H1 (cell line): ENCODE measurements around the gene MMP27. TPM values are rescaled to one million over a fixed set of nuclear protein-coding genes. Genes with fewer than 3 reads are reported as not detected.

Source experiments
- CTCF ChIA-PET: fragments of 300-600 bp; sonication (Branson Sonifier 250); formaldehyde crosslinking; loops from one replicate; lab custom pipeline; 2021; ENCODE audit not compliant: partially characterized antibody; lab: Charles Lee
- POLR2A ChIA-PET: fragments of 300-600 bp; sonication (Branson Sonifier 250); formaldehyde crosslinking; loops from one replicate; lab custom pipeline; 2021; ENCODE audit warnings: inconsistent platforms; ENCODE audit not compliant: partially characterized antibody; lab: Charles Lee
- DNase-seq, 2 experiments: peaks; one replicate each; pipeline versions ENCODE4 v3.0.0 to v3.0.0-alpha.2; 2010 to 2022; ENCODE audit warnings: low spot score in 2 of 2, low read depth in 1 of 2, mixed read lengths in 1 of 2
- FAIRE-seq: peaks from 2 replicates; lab custom pipeline; 2011; peaks lifted over from hg19 to GRCh38; lab: Jason Lieb, UNC
- H2AFZ ChIP-seq: 2 replicates; pipeline ENCODE4 v1.8.1; 2012; ENCODE audit warnings: low read length, inconsistent platforms
- H2AK5ac ChIP-seq: 2 replicates; pipeline ENCODE4 v1.6.1; 2013; ENCODE audit warnings: low read depth, low read length
- H2BK120ac ChIP-seq: replicated peaks from 2 replicates; pipeline ENCODE3; 2013; ENCODE audit warnings: low read depth, low read length, inconsistent platforms
- H2BK12ac ChIP-seq: 2 replicates; pipeline ENCODE4 v1.6.1; 2013; ENCODE audit warnings: low read depth, low read length
- H2BK15ac ChIP-seq: 2 replicates; pipeline ENCODE4 v1.6.1; 2013; ENCODE audit warnings: low read length
- H2BK20ac ChIP-seq: 2 replicates; pipeline ENCODE4 v1.6.1; 2013; ENCODE audit warnings: low read length
- H2BK5ac ChIP-seq: 2 replicates; pipeline ENCODE4 v1.6.1; 2013; ENCODE audit warnings: low read depth, low read length
- H3K14ac ChIP-seq: 2 replicates; pipeline ENCODE4 v1.6.1; 2013; ENCODE audit warnings: inconsistent platforms; ENCODE audit not compliant: insufficient read length
- H3K18ac ChIP-seq: 2 replicates; pipeline ENCODE4 v1.6.1; 2013; ENCODE audit warnings: low read length; ENCODE audit errors: extremely low read depth
- H3K23ac ChIP-seq: 2 replicates; pipeline ENCODE4 v1.6.1; 2013; ENCODE audit warnings: inconsistent platforms; ENCODE audit not compliant: insufficient read length
- H3K23me2 ChIP-seq: 2 replicates; pipeline ENCODE4 v1.6.1; 2013; ENCODE audit warnings: low read depth, low read length
- H3K27ac ChIP-seq: 2 replicates; pipeline ENCODE4 v1.6.1; 2011; ENCODE audit warnings: low read depth, low read length, inconsistent platforms
- H3K27me3 ChIP-seq, 4 experiments: replicated peaks in 1 of 4; 1 replicate in 1 of 4; 2 replicates in 3 of 4; pipeline versions ENCODE4 v1.6.1 to v1.8.1; 2011 to 2013; ENCODE audit warnings: low read length in 3 of 4, mild to moderate bottlenecking in 3 of 4, inconsistent platforms in 2 of 4, mixed read lengths in 2 of 4, moderate library complexity in 1 of 4; ENCODE audit not compliant: control insufficient read depth in 3 of 4, insufficient read depth in 3 of 4; ENCODE audit errors: extremely low read depth in 1 of 4
- H3K36me3 ChIP-seq, 4 experiments: 2 replicates each; pipeline versions ENCODE4 v1.6.1 to v1.8.1; 2011 to 2013; ENCODE audit warnings: mild to moderate bottlenecking in 4 of 4, low read length in 3 of 4, moderate library complexity in 2 of 4, control low read depth in 1 of 4, inconsistent platforms in 1 of 4; ENCODE audit not compliant: insufficient read depth in 4 of 4, control insufficient read depth in 2 of 4
- H3K4ac ChIP-seq: replicated peaks from 2 replicates; pipeline ENCODE3; 2013; ENCODE audit warnings: low read length, low read depth, mixed read lengths, inconsistent platforms; ENCODE audit not compliant: insufficient read length
- H3K4me1 ChIP-seq, 4 experiments: replicated peaks in 1 of 4; 1 replicate in 1 of 4; 2 replicates in 3 of 4; pipeline versions ENCODE4 v1.6.1 to v1.8.1; 2011 to 2013; ENCODE audit warnings: low read length in 3 of 4, inconsistent platforms in 2 of 4, mixed read lengths in 1 of 4; ENCODE audit not compliant: insufficient read depth in 4 of 4, control insufficient read depth in 3 of 4
- H3K4me2 ChIP-seq, 2 experiments: 2 replicates each; pipeline versions ENCODE4 v1.6.1 to v1.8.1; 2011 to 2013; ENCODE audit warnings: low read depth in 2 of 2, low read length in 2 of 2, control low read depth in 1 of 2, inconsistent platforms in 1 of 2, mild to moderate bottlenecking in 1 of 2; ENCODE audit not compliant: insufficient read depth in 1 of 2
- H3K4me3 ChIP-seq, 4 experiments: fragments of 200-600, 300-600 bp in 1 of 4; sonication (generic), shearing (Covaris generic), sonication (Bioruptor Twin) in 1 of 4; 2 replicates each; pipeline versions ENCODE4 v1.5.1 to v1.8.1; 2011 to 2016; ENCODE audit warnings: low read length in 4 of 4, low read depth in 3 of 4, control low read depth in 2 of 4, inconsistent platforms in 2 of 4, mild to moderate bottlenecking in 2 of 4, mixed read lengths in 1 of 4, moderate library complexity in 1 of 4; ENCODE audit not compliant: insufficient read depth in 2 of 4; ENCODE audit errors: extremely low read depth in 1 of 4
- H3K56ac ChIP-seq: replicated peaks from 2 replicates; pipeline ENCODE3; 2013; ENCODE audit warnings: low read depth, mild to moderate bottlenecking, mixed read lengths, low read length, inconsistent platforms; ENCODE audit not compliant: insufficient read length
- H3K79me1 ChIP-seq: 2 replicates; pipeline ENCODE4 v1.6.1; 2013; ENCODE audit warnings: low read depth, low read length, control low read depth
- H3K79me2 ChIP-seq, 2 experiments: 2 replicates each; pipeline versions ENCODE4 v1.6.1 to v1.8.1; 2012 to 2013; ENCODE audit warnings: low read length in 2 of 2, mild to moderate bottlenecking in 2 of 2, inconsistent platforms in 1 of 2; ENCODE audit not compliant: insufficient read depth in 2 of 2, control insufficient read depth in 1 of 2
- H3K9ac ChIP-seq, 4 experiments: replicated peaks in 1 of 4; 1 replicate in 1 of 4; 2 replicates in 3 of 4; pipeline versions ENCODE4 v1.6.1 to v1.8.1; 2011 to 2013; ENCODE audit warnings: low read depth in 3 of 4, low read length in 3 of 4, control low read depth in 2 of 4, mild to moderate bottlenecking in 2 of 4, moderate library complexity in 2 of 4, inconsistent platforms in 1 of 4; ENCODE audit errors: extremely low read depth in 1 of 4
- H3K9me3 ChIP-seq, 2 experiments: 2 replicates each; pipeline versions ENCODE4 v1.6.1 to v1.8.1; 2012 to 2013; ENCODE audit warnings: mild to moderate bottlenecking in 2 of 2, moderate library complexity in 2 of 2, control low read depth in 1 of 2, inconsistent platforms in 1 of 2, low read depth in 1 of 2, low read length in 1 of 2, mixed read lengths in 1 of 2; ENCODE audit not compliant: insufficient read depth in 2 of 2
- H4K20me1 ChIP-seq, 2 experiments: replicated peaks in 1 of 2; 2 replicates each; pipeline versions ENCODE3 to v1.8.1; 2011 to 2013; ENCODE audit warnings: inconsistent platforms in 2 of 2, low read length in 2 of 2, mild to moderate bottlenecking in 1 of 2; ENCODE audit not compliant: insufficient read depth in 2 of 2, control insufficient read depth in 1 of 2
- H4K5ac ChIP-seq: 2 replicates; pipeline ENCODE4 v1.6.1; 2013; ENCODE audit warnings: low read length, low read depth, mixed read lengths, inconsistent platforms; ENCODE audit not compliant: insufficient read length
- H4K8ac ChIP-seq: 2 replicates; pipeline ENCODE4 v1.8.0; 2013; ENCODE audit warnings: mild to moderate bottlenecking, moderate library complexity, low read length, inconsistent platforms; ENCODE audit not compliant: insufficient read depth; ENCODE audit errors: extremely low read depth
- H4K91ac ChIP-seq: replicated peaks from 2 replicates; pipeline ENCODE3; 2013; ENCODE audit warnings: low read length, mixed read lengths, inconsistent platforms; ENCODE audit not compliant: insufficient read length
- CBX8 ChIP-seq: fragments of 300-800, 300-1000 bp; sonication (generic); IDR thresholded peaks from 2 replicates; pipeline ENCODE4 v1.7.1; 2016; ENCODE audit warnings: low read depth, low read length, borderline replicate concordance
- EZH2 ChIP-seq: fragments of 200-600 bp; sonication (generic); IDR thresholded peaks from 2 replicates; pipeline ENCODE4 v1.7.1; 2012; ENCODE audit warnings: low read depth, mild to moderate bottlenecking, moderate library complexity, low read length, inconsistent platforms; ENCODE audit not compliant: severe bottlenecking
- GTF2F1 ChIP-seq: IDR thresholded peaks from 2 replicates; pipeline ENCODE4 v1.6.1; 2012; ENCODE audit warnings: low read depth, low read length, improper control_type of control experiment, borderline replicate concordance
- HDAC6 ChIP-seq: IDR thresholded peaks from one replicate; pipeline ENCODE4 v1.7.1; 2012; ENCODE audit warnings: low read depth, mild to moderate bottlenecking, inconsistent platforms, low read length, moderate library complexity
- RNF2 ChIP-seq: fragments of 200-900, 300-1000 bp; sonication (generic); IDR thresholded peaks from 2 replicates; pipeline ENCODE4 v1.7.1; 2016; ENCODE audit warnings: borderline replicate concordance, low read depth, mild to moderate bottlenecking, antibody characterized with exemption, low read length; ENCODE audit not compliant: poor library complexity, severe bottlenecking; ENCODE audit errors: missing control alignments
- SIX5 ChIP-seq: IDR thresholded peaks from 2 replicates; pipeline ENCODE4 v1.6.1; 2011; ENCODE audit warnings: mild to moderate bottlenecking, low read depth, low read length
- SUZ12 ChIP-seq: fragments of 200-600 bp; sonication (generic); IDR thresholded peaks from 2 replicates; pipeline ENCODE4 v1.6.1; 2012; ENCODE audit warnings: mild to moderate bottlenecking, inconsistent platforms, low read length, moderate library complexity, mixed read lengths
- TCF12 ChIP-seq: IDR thresholded peaks from 2 replicates; pipeline ENCODE4 v1.6.1; 2011; ENCODE audit warnings: low read depth, mild to moderate bottlenecking, low read length
- WGBS, 2 experiments: shearing (Covaris generic) in 1 of 2; methylation state at CpG; one replicate each; pipeline versions ENCODE4 v1.1.6 to v1.1.7; 2013 to 2015; ENCODE audit warnings: low lambda C conversion rate in 2 of 2, mixed read lengths in 2 of 2, inconsistent platforms in 1 of 2, low coverage in 1 of 2, missing lambda C conversion rate in 1 of 2; ENCODE audit not compliant: insufficient replicate concordance in 2 of 2, insufficient coverage in 1 of 2, insufficient read length in 1 of 2; ENCODE audit errors: extremely low coverage in 1 of 2, missing lambda C conversion rate in 1 of 2; 5-methylcytosine and 5-hydroxymethylcytosine counted together
- polyA plus RNA-seq, 7 experiments: library from polyadenylated mRNA; depleted of rRNA in 3 of 7; stranded (reverse) in 5 of 7; unstranded in 2 of 7; fragments of >200 nt in 5 of 7; fragments of 200-250 nt in 2 of 7; gene quantifications; 1 replicate in 5 of 7; 2 replicates in 1 of 7; 4 replicates in 1 of 7; pipeline versions ENCODE4 v1.2.1 to v1.2.3, GENCODE V29; 2011 to 2013; ENCODE audit warnings: missing spikeins in 2 of 7, mixed read lengths in 2 of 7
- total RNA-seq: library from RNA; stranded (reverse); fragmentation: NEBNext Ultra II Directional; extraction: Animal tissue kit (Norgen Biotek cat#: 25700); gene quantifications from 2 replicates; pipeline ENCODE4 v1.2.1, GENCODE V29; 2021

Gene MMP27
- total and polyA plus RNA-seq, 2 of the 8 experiments (the other 6 are each of a cell fraction or from before 2014, with no cell fraction given) = not detected

DNA sequence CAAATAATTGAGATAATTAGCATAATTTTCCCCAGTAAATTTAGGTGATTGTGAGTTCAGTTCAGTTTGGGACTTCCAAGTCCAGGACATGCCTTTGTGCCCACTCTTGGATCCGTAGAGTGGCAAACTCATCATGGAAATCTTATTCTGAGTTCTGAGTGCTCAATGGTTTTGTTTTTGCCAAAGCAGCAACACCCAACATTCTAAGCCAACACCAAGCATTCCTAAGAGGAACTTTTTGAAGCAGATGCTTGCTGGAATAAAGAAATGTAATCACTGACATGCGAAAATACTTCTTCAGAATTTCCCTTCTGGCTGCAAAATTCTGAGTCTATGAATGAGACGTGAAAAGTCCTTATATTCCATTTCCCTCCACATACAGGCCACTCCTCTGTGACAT is 10.4 kb downstream of the MMP27 start:
- Histone ChIP-seq H3K9ac (no peak overlapping the region), H2AK5ac (no peak overlapping the region), H3K23ac (no peak overlapping the region), H2BK12ac (no peak overlapping the region), H2BK120ac (no peak overlapping the region), H2AFZ (no peak overlapping the region), H3K27ac (no peak overlapping the region), H2BK20ac (no peak overlapping the region), H4K8ac (no peak overlapping the region), H3K4me2 (no peak overlapping the region), H3K27me3 (no peaks in the 10 kb centered on the region), H3K18ac (no peak overlapping the region), H3K56ac (no peak overlapping the region), H3K4ac (no peak overlapping the region), H2BK5ac (no peak overlapping the region), H4K20me1 (no peaks in the 10 kb centered on the region), H3K14ac (no peak overlapping the region), H3K79me2 (no peaks in the 10 kb centered on the region), H3K4me1 (no peaks in the 10 kb centered on the region), H3K36me3 (no peaks in the 10 kb centered on the region), H4K91ac (no peak overlapping the region), H2BK15ac (no peak overlapping the region), H4K5ac (no peak overlapping the region), H3K23me2 (no peaks in the 10 kb centered on the region), H3K79me1 (no peaks in the 10 kb centered on the region), H3K9me3 (no peaks in the 10 kb centered on the region), H3K4me3 (no peak overlapping the region)
- TF ChIP-seq RNF2 (no peak), CBX8 (no peak), SIX5 (no peak), EZH2 (no peak), TCF12 (no peak), HDAC6 (no peak), SUZ12 (no peak), GTF2F1 (no peak)
- ChIA-PET POLR2A (no interaction called here), CTCF (interaction anchor here (1.1 kb wide), 1 partner anchor 29 kb away, joined by 3 read pairs; no protein-coding TSS in a partner anchor)
- no peak for DNase-seq
- 97% methylated on average over 3 of the region's 3 CpGs; no CpG with 5 or more reads in 1 of the 2 experiments for WGBS, 2 experiments
- no peak for FAIRE-seq
